Upper lobe of left lung (tissue), 6 donors: ENCODE data around the gene CDH13. TPM values are rescaled to one million over a fixed set of nuclear protein-coding genes. Genes with fewer than 3 reads are reported as not detected.

Source experiments
- ATAC-seq, 2 donors: fragments of 200-7000 bp; cut with Tn5 transposase; one replicate each; pipeline ENCODE4 v1.9.1; 2022; ENCODE audit warnings: mild to moderate bottlenecking in 2 of 2, moderate library complexity in 2 of 2; ENCODE audit not compliant: low FRiP score in 2 of 2
- DNase-seq, 2 donors: peaks; one replicate each; pipeline ENCODE4 v3.0.0-alpha.2; 2019 to 2020
- H3K27ac ChIP-seq, 4 donors: fragments of 200-600 bp; sonication (generic); one replicate each; pipeline ENCODE4 v1.5.1; 2016 to 2019
- H3K27me3 ChIP-seq, 4 donors: fragments of 200-600 bp; sonication (generic); one replicate each; pipeline ENCODE4 v1.5.1; 2017 to 2019
- H3K36me3 ChIP-seq, 4 donors: fragments of 200-600 bp; sonication (generic); one replicate each; pipeline ENCODE4 v1.5.1; 2016 to 2019
- H3K4me1 ChIP-seq, 4 donors: fragments of 200-600 bp; sonication (generic); one replicate each; pipeline ENCODE4 v1.5.1; 2018 to 2019
- H3K4me3 ChIP-seq, 4 donors: fragments of 200-600 bp; sonication (generic); one replicate each; pipeline ENCODE4 v1.5.1; 2017 to 2019; ENCODE audit warnings: mild to moderate bottlenecking in 2 of 4, moderate library complexity in 1 of 4
- H3K9me3 ChIP-seq, 4 donors: fragments of 200-600 bp; sonication (generic); one replicate each; pipeline ENCODE4 v1.5.1; 2018 to 2019
- EP300 ChIP-seq, 4 donors: sonication (generic); formaldehyde crosslinking; IDR thresholded peaks; one replicate each; pipeline ENCODE4 v1.5.1; 2017; ENCODE audit warnings: antibody characterized with exemption in 4 of 4, control low read depth in 2 of 4
- POLR2A ChIP-seq, 4 donors: fragments of 450-650 bp; IDR thresholded peaks; one replicate each; pipeline ENCODE4 v1.5.1; 2016 to 2017; ENCODE audit warnings: antibody characterized with exemption in 4 of 4, mild to moderate bottlenecking in 2 of 4
- POLR2AphosphoS5 ChIP-seq, 2 donors: sonication (generic); formaldehyde crosslinking; IDR thresholded peaks; one replicate each; pipeline ENCODE4 v1.5.1; 2017; ENCODE audit warnings: antibody characterized with exemption in 2 of 2
- WGBS, 2 donors: methylation state at CpG; one replicate each; pipeline ENCODE4 v1.1.5; 2017 to 2018; 5-methylcytosine and 5-hydroxymethylcytosine counted together
- total RNA-seq, 6 donors: library from RNA; depleted of rRNA in 4 of 6; stranded (reverse); fragments of >200 nt in 4 of 6; gene quantifications; one replicate each; pipeline versions ENCODE4 v1.1.0 to v1.2.1, GENCODE V29; 2016 to 2021
- TF ChIP-seq, protein P1 (sequence below), 6 experiments: fragments of 450-650 bp in 4 of 6; fragments of 200-600 bp in 2 of 6; sonication (generic) in 2 of 6; IDR thresholded peaks; one replicate each; pipeline ENCODE4 v1.5.1; 2016 to 2019; ENCODE audit warnings: antibody characterized with exemption in 6 of 6
- donor health status: DM: no; HTN: no; CAD: no; lungs with moderate emphysema.
- donor health status: DM: no; HTN: yes; CAD: no; lungs with severe emphysema.

Gene CDH13
- total RNA-seq, 6 donors from 2014 or later = 11.3 to 39.8 (median 19.9) TPM

DNA sequence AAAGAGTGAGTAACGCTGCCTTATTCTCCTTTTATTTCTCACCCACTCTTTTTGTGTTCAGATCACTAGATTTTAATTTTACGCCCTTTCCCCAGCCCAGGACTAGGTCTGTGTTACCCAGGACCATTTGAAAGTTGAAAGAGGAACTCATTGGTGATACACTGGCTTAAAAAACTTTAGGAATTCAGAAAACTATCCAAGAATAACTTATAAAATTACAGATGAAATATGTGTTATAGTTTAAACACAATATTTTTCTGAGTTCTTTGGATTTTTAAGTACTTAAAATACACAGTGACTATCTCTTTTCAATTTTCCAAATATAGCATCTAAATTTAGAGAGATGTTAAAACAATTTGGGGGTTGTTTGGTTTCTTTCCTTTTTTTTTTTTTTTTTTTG is 385.2 kb downstream of the CDH13 start:
- no peak for ATAC-seq
- DNase-seq = no peak
- H3K4me3 ChIP-seq = no peak overlapping the region
- no peaks in the 10 kb centered on the region for H3K36me3 ChIP-seq
- TF ChIP-seq POLR2A (IDR thresholded peaks at IDR 0.05) (no peak), EP300 (IDR thresholded peaks at IDR 0.05) (no peak), POLR2AphosphoS5 (IDR thresholded peaks at IDR 0.05) (no peak)
- TF ChIP-seq, protein P1, sequence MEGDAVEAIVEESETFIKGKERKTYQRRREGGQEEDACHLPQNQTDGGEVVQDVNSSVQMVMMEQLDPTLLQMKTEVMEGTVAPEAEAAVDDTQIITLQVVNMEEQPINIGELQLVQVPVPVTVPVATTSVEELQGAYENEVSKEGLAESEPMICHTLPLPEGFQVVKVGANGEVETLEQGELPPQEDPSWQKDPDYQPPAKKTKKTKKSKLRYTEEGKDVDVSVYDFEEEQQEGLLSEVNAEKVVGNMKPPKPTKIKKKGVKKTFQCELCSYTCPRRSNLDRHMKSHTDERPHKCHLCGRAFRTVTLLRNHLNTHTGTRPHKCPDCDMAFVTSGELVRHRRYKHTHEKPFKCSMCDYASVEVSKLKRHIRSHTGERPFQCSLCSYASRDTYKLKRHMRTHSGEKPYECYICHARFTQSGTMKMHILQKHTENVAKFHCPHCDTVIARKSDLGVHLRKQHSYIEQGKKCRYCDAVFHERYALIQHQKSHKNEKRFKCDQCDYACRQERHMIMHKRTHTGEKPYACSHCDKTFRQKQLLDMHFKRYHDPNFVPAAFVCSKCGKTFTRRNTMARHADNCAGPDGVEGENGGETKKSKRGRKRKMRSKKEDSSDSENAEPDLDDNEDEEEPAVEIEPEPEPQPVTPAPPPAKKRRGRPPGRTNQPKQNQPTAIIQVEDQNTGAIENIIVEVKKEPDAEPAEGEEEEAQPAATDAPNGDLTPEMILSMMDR (IDR thresholded peaks at IDR 0.05) = no peak
- no peaks in the 10 kb centered on the region for H3K9me3 ChIP-seq
- H3K4me1 ChIP-seq = no peaks in the 10 kb centered on the region
- no peaks in the 10 kb centered on the region for H3K27me3 ChIP-seq
- no peak overlapping the region for H3K27ac ChIP-seq
- 88 to 96% methylated on average over 2 of the region's 2 CpGs for WGBS, 2 donors

DNA sequence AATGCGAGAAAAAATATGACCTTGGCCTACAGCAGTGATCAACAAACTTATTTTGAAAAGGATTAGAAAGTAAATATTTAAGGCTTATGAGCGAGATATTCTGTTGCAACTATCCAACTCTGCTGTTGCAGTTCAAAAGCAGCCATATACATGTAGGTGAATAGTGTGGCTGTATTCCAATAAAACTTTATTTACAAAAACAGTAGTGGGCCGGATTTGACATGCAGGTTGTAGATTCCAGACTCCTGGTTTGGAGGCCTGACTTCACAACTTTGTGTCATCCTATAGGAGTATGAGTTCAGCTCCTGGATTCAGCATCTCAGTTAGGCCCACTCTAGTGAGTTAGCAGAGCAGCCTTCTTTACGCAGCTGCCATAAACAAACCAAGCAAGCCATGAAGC is 386.3 kb downstream of the CDH13 start:
- 89 to 93% methylated on average over 4 of the region's 4 CpGs for WGBS, 2 donors
- TF ChIP-seq EP300 (IDR thresholded peaks at IDR 0.05) (no peak), POLR2AphosphoS5 (IDR thresholded peaks at IDR 0.05) (no peak), POLR2A (IDR thresholded peaks at IDR 0.05) (no peak)
- TF ChIP-seq, protein P1 (IDR thresholded peaks at IDR 0.05) = no peak
- Histone ChIP-seq H3K27me3 (no peaks in the 10 kb centered on the region), H3K27ac (no peak overlapping the region), H3K4me3 (no peak overlapping the region), H3K9me3 (no peaks in the 10 kb centered on the region), H3K4me1 (no peaks in the 10 kb centered on the region), H3K36me3 (no peaks in the 10 kb centered on the region)
- ATAC-seq (no peak), DNase-seq (no peak)

DNA sequence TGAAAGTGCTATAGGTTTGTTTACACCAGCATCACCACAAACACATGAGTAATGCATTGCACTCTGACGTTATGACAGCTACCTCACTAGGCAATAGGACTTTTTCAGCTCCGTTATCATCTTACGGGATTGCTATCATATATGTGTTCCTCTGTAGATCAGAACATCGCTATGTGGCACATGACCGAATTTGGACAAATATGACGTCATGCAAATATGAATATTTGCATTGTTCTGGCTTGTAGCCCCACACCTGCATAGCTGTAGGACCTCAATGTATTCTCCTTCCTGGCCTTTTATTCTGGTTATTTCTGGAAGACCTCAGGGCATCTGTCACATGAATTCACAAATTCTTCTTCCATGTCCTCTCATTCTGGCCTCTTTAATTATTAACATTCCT is 393.2 kb downstream of the CDH13 start:
- Histone ChIP-seq H3K9me3 (no peaks in the 10 kb centered on the region), H3K27me3 (no peaks in the 10 kb centered on the region), H3K36me3 (no peaks in the 10 kb centered on the region), H3K4me1 (no peaks in the 10 kb centered on the region), H3K27ac (no peak overlapping the region), H3K4me3 (no peak overlapping the region)
- WGBS, 2 donors = 88 to 93% methylated on average over 6 of the region's 6 CpGs
- DNase-seq (no peak), ATAC-seq (no peak)
- TF ChIP-seq, protein P1 (IDR thresholded peaks at IDR 0.05) = no peak

DNA sequence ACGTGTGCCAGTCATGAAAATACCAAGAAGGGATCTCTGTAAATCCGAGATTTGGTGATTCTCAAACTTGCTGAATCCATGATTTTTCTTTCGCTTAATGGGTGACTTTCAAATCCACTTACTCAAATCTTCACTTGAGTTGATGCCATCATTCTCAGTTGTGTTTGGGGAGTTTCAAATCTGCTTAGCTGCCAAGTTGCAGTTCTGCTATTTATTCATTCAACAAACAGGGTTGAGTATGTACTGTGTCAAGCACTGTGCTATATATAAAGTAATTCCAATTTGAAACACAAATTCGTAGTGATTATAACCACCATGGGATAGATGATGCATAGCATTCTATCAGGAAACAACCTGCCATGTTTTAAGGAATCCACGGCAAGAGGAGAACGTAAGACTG is 394.3 kb downstream of the CDH13 start:
- TF ChIP-seq POLR2A (IDR thresholded peaks at IDR 0.05) (no peak), POLR2AphosphoS5 (IDR thresholded peaks at IDR 0.05) (no peak), EP300 (IDR thresholded peaks at IDR 0.05) (no peak)
- TF ChIP-seq, protein P1 (IDR thresholded peaks at IDR 0.05) = no peak
- H3K36me3 ChIP-seq = no peaks in the 10 kb centered on the region
- H3K4me1 ChIP-seq = no peaks in the 10 kb centered on the region
- H3K4me3 ChIP-seq = no peak overlapping the region
- no peak overlapping the region for H3K27ac ChIP-seq
- DNase-seq (no peak), ATAC-seq (no peak)
- no peaks in the 10 kb centered on the region for H3K27me3 ChIP-seq
- 94 to 95% methylated on average over 6 of the region's 6 CpGs for WGBS, 2 donors
- H3K9me3 ChIP-seq = no peaks in the 10 kb centered on the region

DNA sequence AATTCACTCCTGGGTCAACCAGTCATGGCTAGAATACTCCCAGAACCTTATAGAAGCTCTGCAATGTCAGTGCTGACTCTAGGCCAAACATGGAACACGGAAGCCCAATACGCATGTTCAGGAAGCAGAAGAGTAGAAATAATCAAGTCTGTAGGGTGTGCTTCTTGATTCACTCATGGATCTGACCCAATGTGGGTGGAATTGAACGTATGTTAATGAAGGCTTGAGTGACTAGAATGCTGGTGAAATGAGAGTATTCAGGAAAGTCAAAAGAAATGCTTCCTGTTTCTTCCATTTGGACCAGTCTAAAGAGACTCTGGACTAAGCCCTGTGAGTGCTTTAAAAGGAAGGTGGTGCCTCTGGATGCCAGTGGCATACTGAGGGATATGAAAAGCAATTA is 395.0 kb downstream of the CDH13 start:
- Histone ChIP-seq H3K27me3 (no peaks in the 10 kb centered on the region), H3K4me1 (no peaks in the 10 kb centered on the region), H3K9me3 (no peaks in the 10 kb centered on the region), H3K27ac (no peak overlapping the region), H3K36me3 (no peaks in the 10 kb centered on the region), H3K4me3 (no peak overlapping the region)
- ATAC-seq (no peak), DNase-seq (no peak)
- WGBS, 2 donors = 86 to 90% methylated on average over 3 of the region's 3 CpGs
- TF ChIP-seq, protein P1 (IDR thresholded peaks at IDR 0.05) = no peak
- no peak for TF ChIP-seq EP300 (IDR thresholded peaks at IDR 0.05)
- TF ChIP-seq POLR2AphosphoS5 (IDR thresholded peaks at IDR 0.05) = no peak
- no peak for TF ChIP-seq POLR2A (IDR thresholded peaks at IDR 0.05)
